ENCODE data around the gene AMACR. TPM values are rescaled to one million over a fixed set of nuclear protein-coding genes. Genes with fewer than 3 reads are reported as not detected.

AMACR gene
- total and polyA plus RNA-seq, 2 of the 13 experiments (the other 11 are each of a cell fraction or from before 2014, with no cell fraction given), result 8.9 to 19.7 TPM

- TF ChIP-seq AHDC1 (CRISPR knock-in tag; IDR thresholded peaks at IDR 0.05; ENCODE audit: borderline replicate concordance) (peak; percentile 69; the same call in 1 of the 2 replicates), ZBTB26 (CRISPR knock-in tag; IDR thresholded peaks at IDR 0.05; ENCODE audit: borderline replicate concordance) (peak; percentile 71), GATAD2A (CRISPR knock-in tag; IDR thresholded peaks at IDR 0.05) (peak; percentile 76)
Observed at GRCh38 chr5:34007621-34008600, at the start of gene AMACR (continued).

- H3K4me2 ChIP-seq (ENCODE audit: low read depth, low read length), result no peak overlapping the region
- FAIRE-seq, result no peak
- H2AFZ ChIP-seq (ENCODE audit: low read length), result no peak overlapping the region
- no peaks in the 10 kb centered on the region for H4K20me1 ChIP-seq (ENCODE audit: insufficient read depth, low read length)
- no peak for ATAC-seq
- ChIA-PET CTCF (ENCODE audit: low intra/inter-chr PET ratio, low total read pairs) (no interaction called here), POLR2A (no interaction called here)
- no TSS peak for BruUV-seq (replicated peaks)
- in situ Hi-C loops (cut with HindIII; ENCODE audit: extremely low pct_ligation_motif_present, low pct_unique_long_range_greater_than_20kb), result no loop called here
- no peaks in the 10 kb centered on the region for H3K79me2 ChIP-seq (ENCODE audit: insufficient read depth, low read length)
- no peaks in the 10 kb centered on the region; a peak in 1 of 5 replicates for H3K27me3 ChIP-seq (ENCODE audit: control insufficient read depth in 1 of 2, insufficient read depth in 2 of 2, low read length in 2 of 2)
- no peak overlapping the region for H3K9ac ChIP-seq (ENCODE audit: insufficient read depth, low read depth, low read length)
- peaks cover 20% of the 10 kb centered on the region for H3K4me1 ChIP-seq (ENCODE audit: insufficient read depth, low read length)
- H3K4me3 ChIP-seq (replicated peaks in 1 of 3; ENCODE audit: insufficient read depth in 1 of 3, low read depth in 2 of 3, low read length in 3 of 3), result no peak overlapping the region
- no peak for DNase-seq (ENCODE audit: low spot score)
- H3K36me3 ChIP-seq (replicated peaks in 1 of 2; ENCODE audit: control insufficient read depth in 1 of 2, insufficient read depth in 2 of 2, low read length in 2 of 2), result peaks cover 2 to 5% of the 10 kb centered on the region in 2 experiments; a peak in 3 of 5 replicates
- H3K9me3 ChIP-seq (ENCODE audit: low read length), result peaks cover 6% of the 10 kb centered on the region; the same call in 1 of the 2 replicates
- WGBS (ENCODE audit: low lambda C conversion rate), result 90% methylated on average over 4 of the region's 5 CpGs
- intact Hi-C loops (cut with micrococcal nuclease; ENCODE audit: unreplicated experiment), result no loop called here
- H3K27ac ChIP-seq (ENCODE audit: extremely low read length, insufficient read depth, low read length), result no peak overlapping the region
- TF ChIP-seq, protein P1, sequence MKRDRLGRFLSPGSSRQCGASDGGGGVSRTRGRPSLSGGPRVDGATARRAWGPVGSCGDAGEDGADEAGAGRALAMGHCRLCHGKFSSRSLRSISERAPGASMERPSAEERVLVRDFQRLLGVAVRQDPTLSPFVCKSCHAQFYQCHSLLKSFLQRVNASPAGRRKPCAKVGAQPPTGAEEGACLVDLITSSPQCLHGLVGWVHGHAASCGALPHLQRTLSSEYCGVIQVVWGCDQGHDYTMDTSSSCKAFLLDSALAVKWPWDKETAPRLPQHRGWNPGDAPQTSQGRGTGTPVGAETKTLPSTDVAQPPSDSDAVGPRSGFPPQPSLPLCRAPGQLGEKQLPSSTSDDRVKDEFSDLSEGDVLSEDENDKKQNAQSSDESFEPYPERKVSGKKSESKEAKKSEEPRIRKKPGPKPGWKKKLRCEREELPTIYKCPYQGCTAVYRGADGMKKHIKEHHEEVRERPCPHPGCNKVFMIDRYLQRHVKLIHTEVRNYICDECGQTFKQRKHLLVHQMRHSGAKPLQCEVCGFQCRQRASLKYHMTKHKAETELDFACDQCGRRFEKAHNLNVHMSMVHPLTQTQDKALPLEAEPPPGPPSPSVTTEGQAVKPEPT (CRISPR knock-in tag; IDR thresholded peaks at IDR 0.05; ENCODE audit: low read depth), result no peak
- no peak for TF ChIP-seq EEA1 (CRISPR knock-in tag; IDR thresholded peaks at IDR 0.05; ENCODE audit: borderline replicate concordance)
- TF ChIP-seq RNF219 (CRISPR knock-in tag; IDR thresholded peaks at IDR 0.05), result no peak
- TF ChIP-seq ZNF180 (CRISPR knock-in tag; IDR thresholded peaks at IDR 0.05; ENCODE audit: borderline replicate concordance, low read depth), result no peak
- TF ChIP-seq FOXA3 (CRISPR knock-in tag; IDR thresholded peaks at IDR 0.05), result no peak
Observed at GRCh38 chr5:34057569-34057968, 49.7 kb upstream of the AMACR start.
